NCI-H2081 treated with DMSO at 0.1 percent for 48 hours (cell line): Measurements from ENCODE around the gene VAMP3.

Experiments used
- DNase-seq: peaks from one replicate; lab custom pipeline; 2025; lab: John Stamatoyannopoulos, UW

The VAMP3 gene

GRCh38 chr1:7770997-7771822 is at the start of gene VAMP3:
VAMP3 (plus strand) TSS chr1:7771296; CDS start chr1:7771384, 88 bp downstream.
- no peak for DNase-seq

GRCh38 chr1:7721940-7722669 is 49.0 kb upstream of the VAMP3 start:
- DNase-seq = no peak

GRCh38 chr1:7722670-7723012 is 48.5 kb upstream of the VAMP3 start:
- no peak for DNase-seq

GRCh38 chr1:7726623-7727022 is 44.5 kb upstream of the VAMP3 start:
- no peak for DNase-seq

- no peak for DNase-seq
These were observed 43.2 kb upstream of the VAMP3 start for GRCh38 chr1:7727809-7728471.

GRCh38 chr1:7729761-7730160 is 41.3 kb upstream of the VAMP3 start:
- DNase-seq = no peak

GRCh38 chr1:7732331-7732730 is 38.8 kb upstream of the VAMP3 start:
- DNase-seq = no peak

GRCh38 chr1:7733276-7733675 is 37.8 kb upstream of the VAMP3 start:
- DNase-seq = no peak

- no peak for DNase-seq
These were observed 33.1 kb upstream of the VAMP3 start for GRCh38 chr1:7738044-7738443.

GRCh38 chr1:7743346-7743745 is 27.8 kb upstream of the VAMP3 start:
- DNase-seq = no peak

GRCh38 chr1:7744882-7745281 is 26.2 kb upstream of the VAMP3 start:
- no peak for DNase-seq

GRCh38 chr1:7745783-7746182 is 25.3 kb upstream of the VAMP3 start:
- DNase-seq = no peak

- no peak for DNase-seq
These were observed 23.5 kb upstream of the VAMP3 start for GRCh38 chr1:7747605-7748004.

- no peak for DNase-seq
These were observed 22.0 kb upstream of the VAMP3 start for GRCh38 chr1:7749126-7749525.

GRCh38 chr1:7751174-7751573 is 19.9 kb upstream of the VAMP3 start:
- no peak for DNase-seq

GRCh38 chr1:7752512-7753417 is 18.3 kb upstream of the VAMP3 start:
- peak; percentile 11 for DNase-seq

GRCh38 chr1:7753641-7754040 is 17.5 kb upstream of the VAMP3 start:
- DNase-seq = no peak

GRCh38 chr1:7754234-7754633 is 16.9 kb upstream of the VAMP3 start:
- DNase-seq = no peak

GRCh38 chr1:7755448-7755847 is 15.6 kb upstream of the VAMP3 start:
- no peak for DNase-seq

GRCh38 chr1:7760245-7760644 is 10.9 kb upstream of the VAMP3 start:
- DNase-seq = no peak

- DNase-seq = no peak
These were observed 10.0 kb upstream of the VAMP3 start for GRCh38 chr1:7761103-7761502.

GRCh38 chr1:7767176-7767575 is 3.9 kb upstream of the VAMP3 start:
- DNase-seq = no peak
